ENCODE measurements around the gene PBX3.

- no peak for TF ChIP-seq DNMT1 (CRISPR knock-in tag; IDR thresholded peaks at IDR 0.05)
- TF ChIP-seq ZNF24 (IDR thresholded peaks at IDR 0.05) = no peak
- TF ChIP-seq JUN (CRISPR knock-in tag; IDR thresholded peaks at IDR 0.05) = no peak
- TF ChIP-seq CTCF (CRISPR knock-in tag; IDR thresholded peaks at IDR 0.05) = no peak
- TF ChIP-seq TCF12 (IDR thresholded peaks at IDR 0.05) = no peak
- TF ChIP-seq TCF12 (CRISPR knock-in tag; IDR thresholded peaks at IDR 0.05) = no peak
- no peak for TF ChIP-seq GABPA (IDR thresholded peaks at IDR 0.05; ENCODE audit: low read depth, low read length)
- TF ChIP-seq GABPA (CRISPR knock-in tag; IDR thresholded peaks at IDR 0.05; ENCODE audit: low read depth) = no peak
- no peak for TF ChIP-seq HMGXB4 (CRISPR knock-in tag; IDR thresholded peaks at IDR 0.05; ENCODE audit: borderline replicate concordance in 1 of 2, low read depth in 1 of 2)
- no peak for TF ChIP-seq DDIT3 (CRISPR knock-in tag; IDR thresholded peaks at IDR 0.05)
- no peak for TF ChIP-seq NR2C2 (CRISPR knock-in tag; IDR thresholded peaks at IDR 0.05; ENCODE audit: borderline replicate concordance)
- TF ChIP-seq PRDM15 (CRISPR knock-in tag; IDR thresholded peaks at IDR 0.05) = no peak
- no peak for TF ChIP-seq USF2 (IDR thresholded peaks at IDR 0.05; ENCODE audit: low read depth, low read length)
- TF ChIP-seq USF2 (CRISPR knock-in tag; IDR thresholded peaks at IDR 0.05; ENCODE audit: borderline replicate concordance) = no peak
- no peak for TF ChIP-seq POLR2A (IDR thresholded peaks at IDR 0.05; ENCODE audit: insufficient read depth in 1 of 2, low read depth in 2 of 2, low read length in 2 of 2)
- TF ChIP-seq ATF2 (CRISPR knock-in tag; IDR thresholded peaks at IDR 0.05) = no peak
Measured at GRCh38 chr9:125906144-125906543, 159.0 kb downstream of the PBX3 start.

All from HepG2 (cell line).